Activated naive CD4-positive, alpha-beta T cell treated with anti-CD3 and anti-CD28 coated beads, Interleukin-2, amount 50 U/mL, for 16 hours (primary cell): ENCODE data around the gene ZC3H12D.

Experiments
- DNase-seq: peaks from one replicate; pipeline ENCODE4 v3.0.0-alpha.2; 2020

Gene ZC3H12D

DNA sequence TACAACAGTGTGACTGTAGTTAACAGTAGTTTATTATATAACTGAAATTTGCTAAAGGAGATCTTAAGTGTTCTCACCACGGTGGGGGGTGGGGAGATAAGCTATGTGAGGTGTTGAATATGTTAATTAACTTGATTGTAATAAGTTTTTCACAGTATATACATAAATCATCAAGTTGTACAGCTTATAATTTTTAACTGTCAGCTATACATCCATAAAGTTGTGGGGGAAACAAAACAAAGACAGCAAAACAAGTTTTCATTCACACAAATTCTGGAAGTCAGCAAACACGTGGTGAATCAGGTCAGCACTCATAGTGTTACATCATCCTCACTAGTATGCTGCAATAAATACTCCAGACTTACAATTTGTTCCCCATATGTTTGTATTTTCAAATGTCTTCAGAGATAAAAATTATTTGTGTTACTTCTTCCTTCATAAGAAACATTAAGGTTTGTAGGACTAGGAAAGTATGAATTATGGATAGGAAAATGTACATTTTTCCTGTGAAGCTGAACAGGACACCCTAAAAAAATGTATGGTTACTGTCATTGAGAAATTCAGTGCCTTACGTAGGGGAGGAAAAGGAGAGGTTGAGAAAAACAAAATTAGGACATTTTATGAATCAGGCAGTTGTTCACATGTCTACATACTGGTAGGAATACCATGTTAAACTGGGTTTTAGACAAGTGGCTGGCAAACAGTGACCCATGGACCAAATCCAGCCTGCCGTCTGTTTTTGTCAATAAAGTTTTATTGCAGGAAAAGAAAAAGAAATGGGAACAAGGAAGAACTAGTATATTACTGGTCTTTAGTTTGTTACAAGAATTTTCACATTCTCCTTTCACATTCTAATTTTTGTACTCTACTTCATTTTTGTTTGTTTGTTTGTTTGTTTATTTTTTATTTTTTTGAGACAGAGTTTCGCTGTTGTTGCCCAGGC lies 78.7 kb downstream of the ZC3H12D start:
- DNase-seq: no peak

DNA sequence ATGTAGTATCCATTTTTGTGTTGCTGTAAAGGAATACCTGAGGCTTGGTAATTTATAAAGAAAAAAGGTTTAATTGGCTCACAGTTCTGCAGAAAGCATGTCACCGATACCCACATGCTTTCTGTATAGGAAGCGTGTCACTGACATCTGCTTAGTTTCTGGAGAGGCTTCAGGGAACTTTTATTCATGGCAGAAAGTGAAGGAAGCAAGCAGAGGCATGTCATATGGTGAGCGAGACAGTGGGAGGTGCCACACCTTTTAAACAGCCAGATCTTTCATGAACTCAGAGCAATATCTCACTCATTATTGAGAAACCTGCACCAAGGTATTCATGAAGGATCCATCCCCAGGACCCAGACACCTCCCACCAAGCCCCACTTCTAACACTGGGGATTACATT lies 81.3 kb downstream of the ZC3H12D start:
- no peak for DNase-seq

DNA sequence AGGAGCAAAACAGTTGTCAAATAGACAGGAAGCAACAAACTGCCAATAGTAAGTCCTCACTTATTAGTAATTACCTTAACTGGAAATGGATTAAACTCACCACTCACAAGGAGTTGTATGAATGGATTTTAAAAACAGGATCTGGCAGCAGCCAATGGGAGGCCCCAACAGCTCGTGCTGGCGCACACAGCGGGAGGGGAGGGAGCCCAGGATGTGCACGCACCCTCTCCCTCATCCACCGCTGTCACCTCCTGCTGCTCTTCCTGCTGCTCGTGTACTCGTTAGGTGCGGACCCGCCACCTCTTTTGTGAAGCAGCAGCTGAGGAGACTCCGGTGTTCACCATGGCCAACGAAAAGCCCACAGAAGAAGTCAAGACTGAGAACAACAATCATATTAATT lies 84.8 kb downstream of the ZC3H12D start, which contains the start of gene SUMO4:
Gene SUMO4, plus strand, starts transcription at position 213 of the 400 bp plus-strand sequence. Its CDS starts 130 bp downstream, at position 343.
- no peak for DNase-seq

DNA sequence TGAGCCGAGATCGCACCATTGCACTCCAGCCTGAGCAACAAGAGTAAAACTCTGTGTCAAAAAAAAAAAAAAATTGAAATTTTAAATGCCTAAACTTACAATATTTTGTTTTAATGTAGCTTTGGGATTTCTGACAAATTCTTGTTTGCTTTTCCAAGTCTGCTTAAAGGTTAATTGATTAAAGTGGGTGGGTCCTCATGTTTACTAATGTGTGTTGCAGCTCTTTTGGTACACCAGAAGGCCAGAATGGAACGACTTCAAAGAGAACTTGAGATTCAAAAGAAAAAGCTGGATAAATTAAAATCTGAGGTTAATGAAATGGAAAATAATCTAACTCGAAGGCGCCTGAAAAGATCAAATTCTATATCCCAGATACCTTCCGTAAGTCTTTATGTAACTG lies 87.4 kb downstream of the ZC3H12D start:
- DNase-seq: no peak
